Hematopoietic multipotent progenitor cell treated with erythropoietin and hydrocortisone succinate and interleukin-3 and kit ligand, for 6 days (in vitro differentiated cells): Measurements from ENCODE around the gene PCSK5.

ENCODE experiments used
- DNase-seq: peaks from one replicate; pipeline ENCODE4 v3.0.0-alpha.2; 2015

PCSK5 gene

GRCh38 chr9:76370396-76371023 is 480.0 kb downstream of the PCSK5 start:
- no peak for DNase-seq

- DNase-seq: no peak
These were observed 481.4 kb downstream of the PCSK5 start for GRCh38 chr9:76371901-76372300.

GRCh38 chr9:76372336-76372735 is 481.9 kb downstream of the PCSK5 start:
- no peak for DNase-seq

- DNase-seq: no peak
These were observed 482.8 kb downstream of the PCSK5 start for GRCh38 chr9:76373173-76373783.

- DNase-seq: no peak
These were observed 483.5 kb downstream of the PCSK5 start for GRCh38 chr9:76373784-76374474.

GRCh38 chr9:76374783-76375559 is 484.5 kb downstream of the PCSK5 start:
- DNase-seq: no peak

GRCh38 chr9:76377791-76378190 is 487.3 kb downstream of the PCSK5 start:
- DNase-seq: no peak

GRCh38 chr9:76378367-76379073 is 488.0 kb downstream of the PCSK5 start:
- no peak for DNase-seq

GRCh38 chr9:76379494-76379893 is 489.0 kb downstream of the PCSK5 start:
- DNase-seq: no peak

GRCh38 chr9:76390656-76391055 is 500.2 kb downstream of the PCSK5 start:
- DNase-seq: peak; percentile 24

- peak; percentile 93 for DNase-seq
These were observed 503.9 kb downstream of the PCSK5 start, which contains the start of gene RFK for GRCh38 chr9:76394195-76394959. TSS of gene RFK (minus strand) at chr9:76394426. CDS start at chr9:76394171, 255 bp downstream.

- DNase-seq: peak; percentile 95
These were observed 504.4 kb downstream of the PCSK5 start for GRCh38 chr9:76394960-76395252.

- DNase-seq: peak; percentile 13
These were observed 504.9 kb downstream of the PCSK5 start for GRCh38 chr9:76395381-76395780.

GRCh38 chr9:76396144-76396543 is 505.7 kb downstream of the PCSK5 start:
- no peak for DNase-seq

- no peak for DNase-seq
These were observed 506.1 kb downstream of the PCSK5 start for GRCh38 chr9:76396597-76396996.

- DNase-seq: no peak
These were observed 509.4 kb downstream of the PCSK5 start for GRCh38 chr9:76399856-76400255.

- DNase-seq: no peak
These were observed 510.1 kb downstream of the PCSK5 start for GRCh38 chr9:76400534-76401096.

- DNase-seq: no peak
These were observed 510.7 kb downstream of the PCSK5 start for GRCh38 chr9:76401176-76401575.

GRCh38 chr9:76401580-76402354 is 511.3 kb downstream of the PCSK5 start:
- no peak for DNase-seq

GRCh38 chr9:76403352-76403751 is 512.9 kb downstream of the PCSK5 start:
- peak; percentile 81 for DNase-seq

- no peak for DNase-seq
These were observed 513.9 kb downstream of the PCSK5 start for GRCh38 chr9:76404401-76404800.
